Glomerular visceral epithelial cell (primary cell): Measurements from ENCODE around the gene MARVELD3.

Experiments
- DNase-seq: peaks from one replicate; pipeline ENCODE4 v3.0.0-alpha.2; 2016; ENCODE audit errors: extremely low spot score

MARVELD3 gene

DNA sequence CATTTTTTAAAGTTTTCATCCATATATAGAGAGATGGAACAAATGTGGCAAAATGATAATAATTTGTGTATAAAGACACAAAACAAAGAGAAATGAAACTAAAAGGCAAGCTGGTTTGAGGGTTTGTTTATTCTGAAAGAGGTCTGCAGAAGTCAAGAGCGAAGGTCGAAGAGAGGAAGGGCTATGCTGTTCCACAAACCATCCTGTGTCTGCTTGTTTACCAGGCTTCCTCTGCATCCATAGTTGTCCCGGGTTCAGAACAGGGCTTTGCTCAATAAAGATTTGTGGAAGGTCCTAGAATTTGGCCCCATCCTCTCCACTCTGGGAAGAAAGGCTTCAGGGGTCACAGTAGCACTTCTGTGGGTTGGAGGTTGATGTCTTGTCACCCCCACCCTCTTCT, 2.4 kb upstream of the MARVELD3 start:
- DNase-seq, result no peak

DNA sequence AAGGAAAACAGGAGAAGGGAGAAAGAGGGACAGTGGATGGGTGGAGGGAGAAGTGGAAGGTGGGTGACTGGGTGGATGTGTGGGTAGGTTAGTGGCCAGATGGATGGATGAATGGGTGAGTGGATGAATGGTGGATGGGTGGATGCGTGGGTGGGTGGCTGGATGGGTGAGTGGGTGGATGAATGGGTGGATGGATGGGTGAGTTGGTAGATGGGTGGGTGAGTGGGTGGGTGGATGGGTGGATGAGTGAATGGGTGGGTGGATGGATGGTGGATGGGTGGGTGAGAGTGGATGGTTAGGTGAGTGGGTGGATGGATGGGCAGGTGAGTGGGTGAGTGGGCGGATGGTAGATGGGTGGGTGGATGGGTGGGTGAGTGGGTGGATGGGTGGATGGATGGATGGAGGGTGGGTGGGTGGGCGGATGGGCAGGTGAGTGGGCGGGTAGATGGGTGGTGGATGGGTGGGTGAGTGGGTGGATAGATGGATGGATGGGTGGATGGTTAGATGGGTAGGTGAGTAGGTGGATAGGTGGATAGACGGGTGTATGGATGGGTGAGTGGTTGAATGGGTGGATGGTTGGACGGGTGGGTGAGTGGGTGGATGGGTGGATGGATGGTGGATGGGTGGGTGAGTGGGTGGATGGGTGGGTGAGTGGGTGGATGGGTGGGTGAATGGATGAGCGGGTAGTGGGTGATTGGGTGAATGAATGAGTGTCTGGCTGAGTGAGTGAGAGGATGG, 702 bp upstream of the MARVELD3 start:
- DNase-seq, result no peak

GRCh38 chr16:71626858-71627213, 852 bp downstream of the MARVELD3 start:
- no peak for DNase-seq

- no peak for DNase-seq
These were observed 1.8 kb downstream of the MARVELD3 start for GRCh38 chr16:71627731-71628181.

- DNase-seq, result peak; percentile 19
These were observed 2.8 kb downstream of the MARVELD3 start for GRCh38 chr16:71628810-71629209.

DNA sequence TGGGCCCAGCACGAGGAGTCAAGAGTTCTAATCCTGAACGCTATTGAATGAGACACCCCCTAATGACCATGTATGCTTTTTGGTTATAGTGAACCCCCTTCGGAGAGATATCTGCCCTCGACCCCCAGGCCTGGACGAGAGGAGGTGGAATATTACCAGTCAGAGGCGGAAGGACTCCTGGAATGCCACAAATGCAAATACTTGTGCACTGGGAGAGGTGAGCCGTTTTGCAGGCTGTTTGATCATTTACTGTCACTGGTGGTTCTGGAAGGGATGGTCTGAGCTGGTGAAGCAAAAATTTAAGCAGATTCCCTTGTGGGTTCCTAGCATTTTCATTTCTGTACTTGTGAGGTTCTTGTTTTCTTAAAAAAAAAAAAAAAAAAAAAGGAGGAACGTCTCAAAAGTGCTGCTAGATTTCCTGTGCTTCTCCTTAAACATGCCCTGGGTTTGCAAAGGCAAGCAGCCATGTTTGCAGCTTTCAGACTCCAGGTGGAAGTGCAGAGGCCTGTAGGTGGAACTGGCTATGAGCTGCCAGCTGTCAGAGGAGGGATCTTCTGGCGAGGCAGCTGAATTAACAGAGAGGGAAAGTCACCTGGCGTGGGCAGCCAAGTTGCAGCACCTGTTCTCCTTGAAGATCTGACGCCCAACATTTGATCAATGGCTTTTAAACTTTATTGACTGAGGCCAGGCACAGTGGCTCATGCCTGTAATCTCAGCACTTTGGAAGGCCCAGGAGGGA, 3.5 kb downstream of the MARVELD3 start:
- DNase-seq, result no peak

GRCh38 chr16:71630808-71631207, 4.8 kb downstream of the MARVELD3 start:
- DNase-seq, result no peak

DNA sequence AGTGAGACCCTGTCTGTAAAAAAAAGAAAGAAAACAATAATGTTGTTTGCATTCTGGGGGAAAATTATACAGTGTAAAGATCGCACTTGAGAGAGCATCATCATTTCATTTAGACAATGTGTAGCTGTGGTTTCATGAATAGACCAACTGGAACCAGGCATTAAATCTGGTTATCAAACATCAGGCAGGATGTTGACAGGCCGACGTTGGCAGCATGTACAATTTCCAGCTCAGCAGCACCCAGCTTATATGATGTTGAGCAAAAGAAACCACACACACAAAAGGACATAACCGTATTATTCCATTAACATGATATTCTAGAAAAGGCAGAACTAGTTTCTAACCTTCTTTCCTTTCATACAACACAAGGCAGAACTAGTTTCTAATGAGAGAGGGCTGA, 5.8 kb downstream of the MARVELD3 start:
- DNase-seq, result no peak

DNA sequence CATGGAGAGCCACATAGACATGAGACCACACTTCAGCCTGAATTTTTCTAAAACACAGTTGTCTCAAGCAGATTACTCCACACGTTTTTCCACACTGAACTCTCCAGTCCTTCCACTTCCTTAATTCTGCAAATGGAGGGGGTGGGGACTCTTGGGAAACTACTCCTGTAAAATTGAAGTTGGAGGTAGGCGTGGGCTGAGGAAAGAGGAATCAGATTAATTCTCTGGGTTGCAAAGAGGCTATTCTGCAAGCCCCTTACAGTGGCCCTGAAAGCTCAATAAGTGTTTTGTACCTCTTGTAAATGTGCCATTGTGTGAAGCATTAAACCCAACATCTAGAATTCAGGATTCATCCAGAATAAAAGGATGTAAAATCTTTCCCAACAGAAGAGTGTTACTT, 9.6 kb downstream of the MARVELD3 start:
- DNase-seq, result no peak

- DNase-seq, result no peak
These were observed 11.4 kb downstream of the MARVELD3 start for GRCh38 chr16:71637398-71637797.

DNA sequence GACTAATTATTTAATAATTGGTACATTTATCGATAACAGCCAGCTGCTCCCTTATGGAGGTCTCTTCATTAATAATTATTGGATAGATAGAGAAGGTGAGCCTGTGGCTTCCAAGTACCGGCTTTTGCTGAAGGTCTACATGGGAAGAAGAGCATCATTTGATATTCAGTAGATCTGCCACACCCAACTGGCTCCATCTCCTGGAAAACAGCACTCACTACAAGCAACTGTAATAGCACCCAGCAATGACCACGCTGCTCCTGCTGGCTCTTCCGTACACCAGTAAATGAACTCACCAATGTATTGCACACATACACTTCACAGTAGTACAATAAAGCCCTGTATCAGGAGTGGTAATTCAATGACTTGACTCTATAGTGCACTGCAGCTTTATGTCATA, 19.5 kb downstream of the MARVELD3 start:
- peak; percentile 15 for DNase-seq

DNA sequence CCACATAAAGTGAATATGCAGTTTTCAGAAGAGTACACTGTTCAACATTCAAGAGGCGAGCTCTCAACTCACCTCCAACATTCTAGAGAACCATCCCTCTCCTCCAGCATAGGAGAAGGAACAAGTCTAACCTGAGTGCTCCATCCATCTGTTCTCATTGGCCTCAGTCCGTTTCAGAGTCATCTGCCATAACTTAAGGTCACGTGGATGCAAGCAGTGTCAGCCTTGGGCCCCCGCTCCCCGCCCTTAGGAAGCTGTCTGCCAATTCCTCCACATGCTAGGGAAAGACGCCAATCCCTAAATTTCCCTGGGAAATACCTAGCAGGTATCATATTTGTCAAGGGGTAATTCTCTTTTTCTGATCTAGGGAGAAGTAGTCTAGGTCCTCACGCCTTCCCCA, 21.4 kb downstream of the MARVELD3 start:
- DNase-seq, result no peak

DNA sequence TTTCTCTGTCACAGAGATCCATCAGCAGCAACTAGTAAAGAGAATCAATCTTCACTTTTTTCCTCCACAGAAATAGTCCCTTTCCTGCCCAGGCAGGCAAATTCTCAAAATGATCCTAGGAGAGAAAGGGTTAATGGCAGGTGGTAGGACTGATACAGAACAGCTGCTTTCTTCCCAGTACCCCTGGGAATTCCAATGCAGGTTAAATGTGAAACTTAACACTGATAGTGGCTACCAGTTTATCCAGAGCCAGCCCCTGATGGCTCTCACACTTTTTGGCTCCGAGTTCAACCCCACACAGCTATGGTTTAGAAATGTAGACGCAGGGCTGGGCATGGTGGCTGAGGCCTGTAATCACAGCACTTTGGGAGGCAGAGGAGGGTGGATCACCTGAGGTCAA, 22.2 kb downstream of the MARVELD3 start:
- DNase-seq, result no peak

- no peak for DNase-seq
These were observed 22.9 kb downstream of the MARVELD3 start for GRCh38 chr16:71648921-71649320.

DNA sequence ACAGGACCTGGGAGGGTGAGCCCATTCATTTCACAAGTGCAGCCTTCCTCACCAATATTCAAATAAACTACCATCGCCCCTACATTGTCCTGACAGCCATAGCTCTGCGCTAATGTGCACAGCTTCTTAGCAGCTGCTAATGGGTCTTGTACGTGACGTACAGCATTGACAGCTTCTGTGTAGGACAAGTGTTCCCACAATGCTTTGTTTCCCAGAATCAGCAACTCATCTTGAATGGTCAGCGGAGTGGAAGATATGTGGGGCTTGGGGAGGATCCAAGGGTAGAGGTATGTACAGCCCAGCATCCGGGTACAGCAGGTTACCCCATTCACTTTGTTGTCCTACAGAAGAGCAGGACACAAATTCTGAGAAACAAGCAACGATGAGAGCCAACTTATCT, 23.7 kb downstream of the MARVELD3 start:
- DNase-seq, result no peak

DNA sequence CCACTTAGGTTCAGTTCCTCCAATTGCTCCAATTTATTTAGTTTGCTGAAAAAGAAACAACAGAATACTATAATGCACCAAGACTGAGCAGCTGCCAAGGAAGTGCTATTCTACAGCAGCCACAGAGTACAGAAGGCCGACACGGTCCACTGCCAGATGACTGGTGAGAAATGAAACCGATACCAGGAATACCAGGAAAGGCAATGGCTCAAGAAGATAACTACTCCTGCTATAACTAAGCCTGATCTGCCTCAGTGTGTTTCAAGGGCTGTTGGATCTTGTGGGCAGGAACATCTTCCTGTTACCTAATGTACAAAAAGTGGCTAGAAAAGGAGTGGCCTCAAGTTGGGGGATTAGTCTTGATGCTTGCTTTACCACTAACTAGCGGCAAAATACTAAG, 32.8 kb downstream of the MARVELD3 start:
- DNase-seq, result peak; percentile 60

DNA sequence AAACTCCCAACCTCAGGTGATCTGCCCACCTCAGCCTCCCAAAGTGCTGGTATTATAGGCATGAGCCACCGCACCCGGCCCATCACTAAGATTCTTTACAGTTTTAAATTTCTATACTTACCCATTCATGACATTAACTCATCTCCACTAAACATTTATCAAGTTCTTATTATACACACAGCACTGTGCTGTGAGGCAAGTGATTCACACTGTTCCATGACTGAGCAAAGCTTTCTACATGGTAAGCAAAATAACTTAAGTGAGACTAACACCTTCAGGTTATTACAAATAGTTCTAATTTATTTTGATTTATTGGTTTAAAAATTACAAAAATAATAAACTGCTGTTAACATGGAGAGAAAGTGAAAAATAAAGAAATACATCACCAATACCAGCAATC, 33.5 kb downstream of the MARVELD3 start:
- no peak for DNase-seq

DNA sequence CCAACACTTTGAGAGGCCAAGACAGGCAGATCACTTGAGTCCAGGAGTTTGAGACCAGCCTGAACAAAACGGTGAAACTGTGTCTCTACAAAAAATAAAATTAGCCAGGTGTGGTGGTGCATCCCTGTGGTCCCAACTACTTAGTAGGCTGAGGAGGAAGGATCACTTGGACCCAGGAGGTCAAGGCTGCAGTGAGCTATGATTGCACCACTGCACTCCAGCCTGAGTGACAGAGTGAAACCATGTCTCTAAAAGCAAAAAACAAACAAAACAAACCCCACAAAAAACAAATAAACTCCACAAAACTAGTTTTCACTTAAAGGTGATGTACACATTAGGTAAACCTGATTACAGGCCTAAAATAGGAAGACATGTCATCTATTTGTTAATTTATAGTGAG, 40.3 kb downstream of the MARVELD3 start:
- DNase-seq, result no peak

- DNase-seq, result no peak
These were observed 41.1 kb downstream of the MARVELD3 start for GRCh38 chr16:71666928-71667707.

DNA sequence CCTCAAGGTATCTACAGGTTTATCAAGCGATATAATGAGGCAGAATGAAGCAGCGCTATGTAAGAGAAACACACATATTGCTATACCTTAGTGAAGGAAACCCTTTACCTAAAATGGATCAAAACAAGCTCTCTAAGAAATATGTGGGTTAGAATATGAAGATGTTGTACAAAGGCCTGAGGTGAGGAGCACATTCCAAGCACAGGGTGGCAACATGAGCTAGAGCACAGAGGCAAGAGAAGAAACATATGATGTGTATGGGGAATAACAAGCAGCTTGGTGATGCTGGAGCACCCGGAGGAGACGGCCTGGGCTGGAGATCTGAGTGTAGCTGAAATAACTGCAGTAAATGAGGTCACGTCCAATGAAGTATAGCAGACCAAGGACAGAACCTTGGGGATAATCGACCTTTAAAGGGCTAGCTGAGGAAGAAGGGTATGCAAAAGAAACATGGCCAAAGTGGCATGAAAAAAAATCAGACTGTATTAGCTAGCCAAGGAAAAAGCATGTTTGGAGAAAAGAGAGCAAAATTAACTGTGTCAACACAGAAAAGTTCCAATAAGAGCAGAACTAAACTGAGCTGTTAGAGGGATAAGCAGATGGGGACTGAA, 44.0 kb downstream of the MARVELD3 start:
- no peak for DNase-seq

DNA sequence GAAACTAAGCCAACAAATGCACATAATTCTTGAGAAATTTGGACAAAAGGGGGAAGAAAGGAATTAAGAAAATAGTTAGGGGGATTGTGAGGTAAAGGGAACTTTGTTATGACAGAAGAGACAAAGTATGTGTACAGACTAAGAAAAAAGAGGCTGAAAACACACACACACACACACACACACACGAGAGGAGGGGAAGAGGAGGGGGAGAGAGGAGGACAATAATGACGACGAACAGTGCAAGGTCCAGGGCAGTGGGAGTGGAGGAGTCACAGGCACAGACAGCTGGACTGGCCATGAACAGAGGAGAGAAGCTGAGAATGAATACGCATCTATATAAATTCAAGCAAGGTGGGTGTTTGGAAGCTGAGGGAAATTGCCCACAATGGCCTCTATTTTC, 44.6 kb downstream of the MARVELD3 start:
- DNase-seq, result no peak

GRCh38 chr16:71671165-71671564, 45.2 kb downstream of the MARVELD3 start:
- DNase-seq, result no peak
